ENCODE results near the gene UGT1A5.

DNA sequence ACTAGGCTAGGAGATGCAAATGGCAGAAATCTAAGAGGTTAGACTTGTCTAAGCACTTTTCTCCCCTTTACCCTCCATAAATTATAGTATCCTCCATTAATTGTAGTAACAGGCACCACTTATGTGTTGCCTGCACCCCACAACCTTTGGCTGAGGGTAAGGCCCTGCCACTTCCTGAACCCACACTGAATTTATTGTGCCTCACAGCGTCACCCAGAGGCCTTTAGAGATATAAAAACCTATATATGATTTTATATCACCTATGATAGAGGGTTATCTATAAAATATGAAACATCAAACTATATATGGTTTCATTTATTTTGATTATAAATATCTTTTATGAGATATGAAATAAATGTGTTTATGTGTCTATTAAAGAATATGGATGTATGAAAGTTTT is 38.4 kb upstream of the UGT1A5 start:
- TF ChIP-seq, protein P1, sequence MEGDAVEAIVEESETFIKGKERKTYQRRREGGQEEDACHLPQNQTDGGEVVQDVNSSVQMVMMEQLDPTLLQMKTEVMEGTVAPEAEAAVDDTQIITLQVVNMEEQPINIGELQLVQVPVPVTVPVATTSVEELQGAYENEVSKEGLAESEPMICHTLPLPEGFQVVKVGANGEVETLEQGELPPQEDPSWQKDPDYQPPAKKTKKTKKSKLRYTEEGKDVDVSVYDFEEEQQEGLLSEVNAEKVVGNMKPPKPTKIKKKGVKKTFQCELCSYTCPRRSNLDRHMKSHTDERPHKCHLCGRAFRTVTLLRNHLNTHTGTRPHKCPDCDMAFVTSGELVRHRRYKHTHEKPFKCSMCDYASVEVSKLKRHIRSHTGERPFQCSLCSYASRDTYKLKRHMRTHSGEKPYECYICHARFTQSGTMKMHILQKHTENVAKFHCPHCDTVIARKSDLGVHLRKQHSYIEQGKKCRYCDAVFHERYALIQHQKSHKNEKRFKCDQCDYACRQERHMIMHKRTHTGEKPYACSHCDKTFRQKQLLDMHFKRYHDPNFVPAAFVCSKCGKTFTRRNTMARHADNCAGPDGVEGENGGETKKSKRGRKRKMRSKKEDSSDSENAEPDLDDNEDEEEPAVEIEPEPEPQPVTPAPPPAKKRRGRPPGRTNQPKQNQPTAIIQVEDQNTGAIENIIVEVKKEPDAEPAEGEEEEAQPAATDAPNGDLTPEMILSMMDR (IDR thresholded peaks at IDR 0.05; ENCODE audit: control extremely low read depth in 1 of 3, insufficient read depth in 1 of 3, low read depth in 1 of 3, low read length in 3 of 3), result no peak
- TF ChIP-seq POLR2A (IDR thresholded peaks at IDR 0.05; ENCODE audit: control extremely low read depth in 1 of 2, low read depth in 2 of 2, low read length in 2 of 2) (no peak), EZH2 (IDR thresholded peaks at IDR 0.05; ENCODE audit: low read depth, low read length, severe bottlenecking) (no peak), TBP (IDR thresholded peaks at IDR 0.05; ENCODE audit: low read depth, low read length) (no peak), CHD1 (IDR thresholded peaks at IDR 0.05; ENCODE audit: low read depth, low read length) (no peak), HDAC2 (IDR thresholded peaks at IDR 0.05; ENCODE audit: borderline replicate concordance in 1 of 2, low read depth in 2 of 2, low read length in 2 of 2) (no peak), RNF2 (IDR thresholded peaks at IDR 0.05; ENCODE audit: borderline replicate concordance, low read depth, low read length, missing control alignments, poor library complexity, severe bottlenecking) (no peak), YY1 (IDR thresholded peaks at IDR 0.05; ENCODE audit: low read depth, low read length) (no peak), KDM4A (IDR thresholded peaks at IDR 0.05; ENCODE audit: low read depth, low read length, severe bottlenecking) (no peak), SRF (IDR thresholded peaks at IDR 0.05; ENCODE audit: low read depth, low read length) (no peak)
- TF ChIP-seq, protein P2, sequence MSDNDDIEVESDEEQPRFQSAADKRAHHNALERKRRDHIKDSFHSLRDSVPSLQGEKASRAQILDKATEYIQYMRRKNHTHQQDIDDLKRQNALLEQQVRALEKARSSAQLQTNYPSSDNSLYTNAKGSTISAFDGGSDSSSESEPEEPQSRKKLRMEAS (IDR thresholded peaks at IDR 0.05), result no peak

Measured in H1 (cell line).